HepG2 (cell line): Measurements from ENCODE around the gene USP20. TPM values are rescaled to one million over a fixed set of nuclear protein-coding genes. Genes with fewer than 3 reads are reported as not detected.

Experiments used
- GATAD1 ChIP-seq: IDR thresholded peaks from 2 replicates; pipeline ENCODE4 v1.6.1; 2016; ENCODE audit warnings: missing genetic modification reagents, missing compliant biosample characterization
- HDAC2 ChIP-seq: sonication (generic); formaldehyde crosslinking; IDR thresholded peaks from 2 replicates; pipeline ENCODE4 v1.4.0; 2020; ENCODE audit warnings: missing genetic modification reagents
- ISX ChIP-seq: sonication (generic); formaldehyde crosslinking; conservative IDR thresholded peaks from 2 replicates; pipeline ENCODE4 v1.5.0; 2020; ENCODE audit warnings: missing genetic modification reagents
- KDM4B ChIP-seq: sonication (generic); formaldehyde crosslinking; IDR thresholded peaks from 2 replicates; pipeline ENCODE4 v1.4.0; 2020; ENCODE audit warnings: missing genetic modification reagents
- KMT2A ChIP-seq: sonication (generic); formaldehyde crosslinking; IDR thresholded peaks from 2 replicates; pipeline ENCODE4 v1.4.0; 2020; ENCODE audit warnings: missing genetic modification reagents
- NRL ChIP-seq: sonication (generic); formaldehyde crosslinking; IDR thresholded peaks from 2 replicates; pipeline ENCODE4 v1.5.0; 2020; ENCODE audit warnings: missing genetic modification reagents, mild to moderate bottlenecking, moderate library complexity, borderline replicate concordance
- PBX3 ChIP-seq: sonication (generic); formaldehyde crosslinking; IDR thresholded peaks from 2 replicates; pipeline ENCODE4 v1.8.1; 2023; ENCODE audit warnings: missing genetic modification reagents, inconsistent platforms, borderline replicate concordance
- POLR2AphosphoS5 ChIP-seq: IDR thresholded peaks from 2 replicates; pipeline ENCODE4 v1.6.1; 2012; ENCODE audit warnings: low read depth, low read length
- SIN3A ChIP-seq: IDR thresholded peaks from 2 replicates; pipeline ENCODE4 v1.6.1; 2011; ENCODE audit warnings: low read depth, mild to moderate bottlenecking, control low read depth, low read length, borderline replicate concordance
- SNAPC2 ChIP-seq: sonication (generic); formaldehyde crosslinking; IDR thresholded peaks from 2 replicates; pipeline ENCODE4 v1.8.1; 2022; ENCODE audit warnings: mild to moderate bottlenecking, missing genetic modification reagents
- TBL1XR1 ChIP-seq: fragments of 150-350 bp; IDR thresholded peaks from 2 replicates; pipeline ENCODE4 v1.6.1; 2014; ENCODE audit warnings: borderline replicate concordance, low read length; ENCODE audit not compliant: partially characterized antibody
- ZMAT3 ChIP-seq: sonication (generic); formaldehyde crosslinking; conservative IDR thresholded peaks from 2 replicates; pipeline ENCODE4 v1.7.0; 2021; ENCODE audit warnings: missing genetic modification reagents
- ZNF121 ChIP-seq: sonication (generic); formaldehyde crosslinking; IDR thresholded peaks from 2 replicates; pipeline ENCODE4 v1.5.0; 2020; ENCODE audit warnings: mild to moderate bottlenecking, missing genetic modification reagents
- ZNF136 ChIP-seq: sonication (generic); formaldehyde crosslinking; IDR thresholded peaks from 2 replicates; pipeline ENCODE4 v1.8.1; 2022; ENCODE audit warnings: low read depth, mild to moderate bottlenecking, moderate library complexity, missing genetic modification reagents
- ZNF224 ChIP-seq: sonication (generic); formaldehyde crosslinking; IDR thresholded peaks from 2 replicates; pipeline ENCODE4 v1.5.0; 2020; ENCODE audit warnings: mild to moderate bottlenecking, missing genetic modification reagents
- ZNF282 ChIP-seq: fragments of 450-650 bp; IDR thresholded peaks from 2 replicates; pipeline ENCODE4 v1.6.1; 2018; ENCODE audit not compliant: partially characterized antibody
- ZNF646 ChIP-seq: sonication (generic); formaldehyde crosslinking; IDR thresholded peaks from 2 replicates; pipeline ENCODE4 v1.9.0; 2021; ENCODE audit warnings: mild to moderate bottlenecking, missing genetic modification reagents
- ZNF75D ChIP-seq: sonication (generic); formaldehyde crosslinking; IDR thresholded peaks from 2 replicates; pipeline ENCODE4 v1.8.1; 2023; ENCODE audit warnings: missing genetic modification reagents, mild to moderate bottlenecking, borderline replicate concordance
- ZNF777 ChIP-seq: sonication (generic); formaldehyde crosslinking; IDR thresholded peaks from 2 replicates; pipeline ENCODE4 v1.4.0; 2020; ENCODE audit warnings: missing genetic modification reagents
- polyA plus RNA-seq, 8 experiments: library from polyadenylated mRNA; depleted of rRNA in 3 of 8; stranded (reverse) in 7 of 8; unstranded in 1 of 8; fragments of >200 nt; fragmentation: Illumina TruSeq in 4 of 8; extraction: Trizol in 4 of 8; gene quantifications; 2 replicates each; pipeline versions ENCODE4 v1.2.1 to v1.2.3, GENCODE V29; 2011 to 2016; ENCODE audit warnings: low read depth in 4 of 8, missing spikeins in 1 of 8, mixed read lengths in 1 of 8; ENCODE audit not compliant: insufficient read depth in 1 of 8
- total RNA-seq, 5 experiments: library from RNA; depleted of rRNA; stranded (reverse); fragments of >200 nt; fragmentation: Illumina TruSeq; extraction: Trizol; gene quantifications; 2 replicates each; pipeline ENCODE4 v1.2.3, GENCODE V29; 2016; ENCODE audit warnings: low read depth in 1 of 5
- TF ChIP-seq, protein P1 (sequence below): sonication (generic); formaldehyde crosslinking; IDR thresholded peaks from 2 replicates; pipeline ENCODE4; 2020; ENCODE audit warnings: missing genetic modification reagents, mild to moderate bottlenecking, borderline replicate concordance

USP20 gene
- total and polyA plus RNA-seq, 2 of the 13 experiments (the other 11 are each of a cell fraction or from before 2014, with no cell fraction given), result 4.4 to 5.9 TPM

DNA sequence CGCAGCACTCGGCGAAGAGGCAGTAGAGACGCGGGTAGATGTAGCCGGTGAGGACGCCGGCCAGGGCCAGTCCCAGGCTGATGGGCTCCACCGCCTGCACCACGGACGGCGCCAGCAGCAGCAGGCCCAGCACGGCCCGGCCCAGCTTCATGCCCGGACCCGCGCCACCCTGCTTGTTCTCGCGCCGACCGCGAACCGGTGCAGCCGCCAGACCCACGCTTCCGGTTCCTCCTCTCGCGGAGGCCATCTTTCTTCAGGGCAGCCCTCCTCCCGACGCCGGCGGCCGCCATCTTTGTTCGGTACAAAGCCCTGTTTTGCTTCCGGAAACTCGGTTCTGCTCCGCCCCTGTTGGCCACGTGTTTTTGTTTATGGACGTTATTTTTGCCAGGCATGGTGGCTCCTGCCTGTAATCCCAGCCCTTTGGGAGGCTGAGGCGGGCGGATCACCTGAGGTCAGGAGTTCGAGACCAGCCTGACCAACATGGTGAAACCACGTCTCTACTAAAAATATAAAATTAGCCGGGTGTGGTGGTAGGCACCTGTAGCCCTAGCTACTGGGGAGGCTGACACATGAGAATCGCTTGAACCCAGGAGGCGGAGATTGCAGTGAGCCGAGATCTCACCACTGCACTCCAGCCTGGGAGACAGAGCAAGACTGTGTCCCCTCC, 11.2 kb upstream of the USP20 start, which contains the start of gene TOR1A (continued):
- TF ChIP-seq ZNF646 (no peak), ZNF75D (no peak), SNAPC2 (peak; percentile 51; the same call in 1 of the 2 replicates), ZNF282 (no peak), ZNF777 (peak; percentile 59; the same call in 1 of the 2 replicates), TBL1XR1 (no peak), PBX3 (CRISPR knock-in tag) (no peak), HDAC2 (CRISPR knock-in tag) (peak; percentile 90), ISX (no peak), KDM4B (CRISPR knock-in tag) (peak; percentile 91), ZMAT3 (peak; percentile 59; the same call in 1 of the 2 replicates), GATAD1 (peak; percentile 92), ZNF224 (CRISPR knock-in tag) (no peak), ZNF136 (CRISPR knock-in tag) (0 out of 2 replicates have a peak, but pooled peaks have one; percentile 38), POLR2AphosphoS5 (peak; percentile 68), NRL (peak; percentile 33; the same call in 1 of the 2 replicates), ZNF121 (CRISPR knock-in tag) (no peak; the same call in 1 of the 2 replicates), SIN3A (peak; percentile 85; the same call in 1 of the 2 replicates), KMT2A (CRISPR knock-in tag) (peak; percentile 77)
- TF ChIP-seq, protein P1, sequence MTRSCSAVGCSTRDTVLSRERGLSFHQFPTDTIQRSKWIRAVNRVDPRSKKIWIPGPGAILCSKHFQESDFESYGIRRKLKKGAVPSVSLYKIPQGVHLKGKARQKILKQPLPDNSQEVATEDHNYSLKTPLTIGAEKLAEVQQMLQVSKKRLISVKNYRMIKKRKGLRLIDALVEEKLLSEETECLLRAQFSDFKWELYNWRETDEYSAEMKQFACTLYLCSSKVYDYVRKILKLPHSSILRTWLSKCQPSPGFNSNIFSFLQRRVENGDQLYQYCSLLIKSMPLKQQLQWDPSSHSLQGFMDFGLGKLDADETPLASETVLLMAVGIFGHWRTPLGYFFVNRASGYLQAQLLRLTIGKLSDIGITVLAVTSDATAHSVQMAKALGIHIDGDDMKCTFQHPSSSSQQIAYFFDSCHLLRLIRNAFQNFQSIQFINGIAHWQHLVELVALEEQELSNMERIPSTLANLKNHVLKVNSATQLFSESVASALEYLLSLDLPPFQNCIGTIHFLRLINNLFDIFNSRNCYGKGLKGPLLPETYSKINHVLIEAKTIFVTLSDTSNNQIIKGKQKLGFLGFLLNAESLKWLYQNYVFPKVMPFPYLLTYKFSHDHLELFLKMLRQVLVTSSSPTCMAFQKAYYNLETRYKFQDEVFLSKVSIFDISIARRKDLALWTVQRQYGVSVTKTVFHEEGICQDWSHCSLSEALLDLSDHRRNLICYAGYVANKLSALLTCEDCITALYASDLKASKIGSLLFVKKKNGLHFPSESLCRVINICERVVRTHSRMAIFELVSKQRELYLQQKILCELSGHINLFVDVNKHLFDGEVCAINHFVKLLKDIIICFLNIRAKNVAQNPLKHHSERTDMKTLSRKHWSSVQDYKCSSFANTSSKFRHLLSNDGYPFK (CRISPR knock-in tag), result peak; percentile 92; the same call in 1 of the 2 replicates
